ENCODE measurements around the gene EML2. TPM values are rescaled to one million over a fixed set of nuclear protein-coding genes. Genes with fewer than 3 reads are reported as not detected.
A peak's percentile ranks its signal among the peaks of the same experiment; 100 is the strongest.

Gene EML2
- polyA plus RNA-seq, 3 donors from 2014 or later = 11.9 to 24.7 (median 14.2) TPM

DNA sequence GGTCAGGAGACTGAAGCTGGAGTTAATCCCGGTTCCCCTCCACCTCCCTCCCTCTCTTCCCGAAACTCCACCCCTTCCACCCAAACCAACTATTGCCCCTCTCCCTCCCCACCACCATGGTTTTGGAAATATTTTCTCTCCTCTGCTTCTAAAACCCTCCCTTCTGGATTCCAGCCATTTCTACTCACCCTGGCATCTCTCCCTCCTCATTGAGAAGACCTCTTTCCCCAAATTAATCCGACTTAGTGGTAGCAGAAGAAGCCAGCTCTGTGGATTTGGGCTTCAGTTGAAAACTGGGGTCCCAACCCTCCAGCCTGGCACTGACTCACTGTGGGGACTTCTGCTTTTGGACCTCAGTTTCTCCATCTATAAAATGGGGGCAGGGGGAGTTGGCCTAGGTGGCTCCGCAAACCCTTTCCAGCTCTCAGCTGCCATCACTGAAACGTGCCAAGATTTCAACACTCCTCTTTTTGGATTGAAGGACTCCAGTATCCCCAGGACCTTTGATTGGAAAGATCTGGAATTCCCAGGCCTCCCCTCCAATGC, 38.8 kb downstream of the EML2 start:
- peak overlapping the region in 1 of 6 donors; percentile 33 for H3K27ac Mint-ChIP-seq
- peaks cover 0 to 6% (median 5%) of the 10 kb centered on the region in 3 donors for H3K36me3 Mint-ChIP-seq
- H3K27me3 Mint-ChIP-seq (ENCODE audit: low read depth in 3 of 3) = peaks cover 16 to 55% (median 23%) of the 10 kb centered on the region in 3 donors
- no peak overlapping the region for H3K4me3 Mint-ChIP-seq
- DNase-seq = no peak
- H3K9me3 Mint-ChIP-seq = peaks cover 0 to 1% (median 0%) of the 10 kb centered on the region in 6 donors
- H3K4me1 Mint-ChIP-seq = peaks cover 15% of the 10 kb centered on the region in 2 donors

DNA sequence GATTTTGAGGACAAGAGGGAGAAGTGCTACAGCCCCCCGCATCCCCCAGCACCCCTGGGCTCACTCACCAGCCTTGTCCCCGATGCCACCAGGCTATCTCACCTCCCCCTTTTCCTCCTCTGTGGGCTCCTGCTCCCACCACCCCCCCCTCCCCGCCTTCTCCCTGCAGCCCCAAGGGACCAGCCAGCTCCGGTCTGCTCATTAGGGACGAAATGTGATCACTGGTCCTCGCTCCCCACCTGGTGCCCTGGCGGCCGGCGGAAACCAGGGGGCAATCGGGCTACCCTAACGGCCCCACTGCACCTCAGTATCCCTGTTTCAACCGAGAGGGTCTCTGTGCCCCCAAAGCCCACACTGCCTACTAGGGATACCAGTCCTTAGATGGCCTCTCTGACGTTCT, 39.9 kb downstream of the EML2 start:
- Mint-ChIP-seq H3K4me1 (peaks cover 15% of the 10 kb centered on the region in 2 donors), H3K9me3 (peaks cover 0 to 1% (median 0%) of the 10 kb centered on the region in 6 donors), H3K36me3 (peaks cover 0 to 6% (median 5%) of the 10 kb centered on the region in 3 donors), H3K27ac (no peak overlapping the region), H3K27me3 (ENCODE audit: low read depth in 3 of 3) (peaks cover 16 to 55% (median 23%) of the 10 kb centered on the region in 3 donors), H3K4me3 (no peak overlapping the region)
- DNase-seq = no peak

DNA sequence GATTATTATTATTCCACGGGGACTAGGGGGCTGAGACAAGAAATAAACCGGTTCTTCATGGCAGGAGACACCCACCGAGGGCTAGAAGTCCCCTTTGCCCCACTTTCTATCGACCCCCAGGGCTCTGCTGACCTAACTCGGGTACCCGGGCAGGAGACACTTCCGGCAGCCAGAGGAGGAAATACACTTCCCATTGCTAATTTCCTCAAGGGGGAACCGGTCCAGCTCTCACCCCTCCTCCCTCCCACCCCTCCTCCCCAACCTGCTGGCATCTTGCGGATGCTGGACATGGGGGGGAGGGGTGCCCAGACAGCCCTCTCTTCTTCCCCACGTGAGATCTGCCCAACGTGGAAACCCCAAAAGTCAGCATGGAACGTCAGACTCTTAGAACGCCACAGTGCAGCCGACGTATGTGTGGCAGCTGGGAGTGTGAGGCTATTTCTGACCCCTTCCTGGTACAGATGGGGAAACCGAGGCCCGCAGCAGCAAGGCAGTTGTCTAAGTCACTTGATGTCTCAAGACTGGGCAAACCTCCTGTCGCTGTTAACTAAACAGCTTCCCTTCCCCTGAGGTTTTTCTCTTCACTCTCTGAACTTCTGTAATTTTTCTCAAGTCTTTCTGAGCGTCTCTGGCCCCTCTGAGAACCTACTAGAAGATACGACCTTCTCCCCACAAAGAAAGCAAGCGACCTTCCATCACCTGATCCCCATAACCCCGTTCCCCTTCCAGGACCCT, 40.8 kb downstream of the EML2 start:
- Mint-ChIP-seq H3K36me3 (peaks cover 0 to 6% (median 5%) of the 10 kb centered on the region in 3 donors), H3K27ac (no peak overlapping the region), H3K27me3 (ENCODE audit: low read depth in 3 of 3) (peaks cover 16 to 53% (median 22%) of the 10 kb centered on the region in 3 donors), H3K4me3 (peak overlapping the region in 1 of 5 donors; percentile 46), H3K4me1 (peaks cover 15% of the 10 kb centered on the region in 2 donors), H3K9me3 (peaks cover 0 to 1% (median 0%) of the 10 kb centered on the region in 6 donors)
- DNase-seq = no peak

DNA sequence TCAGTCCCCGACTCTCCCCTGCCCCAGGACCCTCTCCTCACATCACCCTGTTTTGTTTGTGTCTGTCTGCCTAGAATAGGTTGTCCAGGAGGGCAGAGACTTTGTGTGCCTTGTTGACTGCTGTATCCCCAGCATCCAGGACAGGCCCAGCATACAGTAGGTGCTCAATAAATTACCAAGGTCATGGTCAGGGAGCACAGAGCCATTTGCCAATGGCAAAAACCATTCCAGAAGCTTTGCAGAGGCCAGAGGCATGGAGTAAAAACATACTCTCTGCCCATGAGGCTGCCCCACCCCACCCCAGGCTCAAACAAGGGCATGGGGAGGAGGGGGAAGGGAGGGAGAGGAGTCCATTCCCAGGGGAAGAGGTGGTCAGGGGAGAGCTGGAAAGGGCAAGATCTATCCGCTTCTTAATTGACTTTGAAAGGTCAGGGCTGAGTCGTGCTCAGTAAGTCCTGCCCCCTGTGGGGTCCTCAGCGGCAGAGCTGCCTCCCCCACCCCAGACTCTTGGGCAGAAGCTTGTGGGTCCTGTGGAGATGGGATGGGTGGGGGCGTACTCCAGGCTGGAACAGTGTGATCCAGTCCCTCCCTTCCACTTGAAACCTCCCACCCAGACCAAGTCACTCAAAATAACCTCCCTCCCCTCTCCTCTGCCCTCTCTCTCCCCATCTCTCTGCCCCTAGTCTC, 41.6 kb downstream of the EML2 start:
- H3K27me3 Mint-ChIP-seq (ENCODE audit: low read depth in 3 of 3) = peaks cover 16 to 47% (median 20%) of the 10 kb centered on the region in 3 donors
- H3K36me3 Mint-ChIP-seq = peaks cover 0 to 6% (median 5%) of the 10 kb centered on the region in 3 donors
- no peak overlapping the region for H3K4me3 Mint-ChIP-seq
- peak overlapping the region in 1 of 6 donors; percentile 37 for H3K27ac Mint-ChIP-seq
- no peak for DNase-seq
- peaks cover 14 to 15% of the 10 kb centered on the region in 2 donors for H3K4me1 Mint-ChIP-seq
- H3K9me3 Mint-ChIP-seq = peaks cover 0 to 1% (median 0%) of the 10 kb centered on the region in 6 donors

DNA sequence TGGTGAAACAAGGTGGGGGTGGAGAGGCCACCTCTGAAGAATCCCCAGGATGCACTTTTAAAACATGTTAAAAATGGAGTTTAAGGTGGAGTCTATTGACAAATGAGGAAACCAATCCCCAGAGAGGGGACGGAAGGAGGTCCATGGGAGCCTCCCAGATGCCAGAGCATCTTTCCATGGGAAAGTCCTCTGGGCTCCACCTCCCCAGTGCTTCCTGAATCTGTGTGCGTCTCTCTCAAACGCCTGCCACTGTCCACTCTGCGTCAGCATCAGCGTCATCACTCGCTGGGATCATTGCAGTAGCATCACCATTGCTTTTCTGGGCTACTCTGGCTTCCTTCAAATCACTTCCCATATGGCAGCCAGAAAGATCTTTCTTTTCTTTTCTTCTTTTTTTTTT, 43.4 kb downstream of the EML2 start:
- H3K27ac Mint-ChIP-seq = no peak overlapping the region

DNA sequence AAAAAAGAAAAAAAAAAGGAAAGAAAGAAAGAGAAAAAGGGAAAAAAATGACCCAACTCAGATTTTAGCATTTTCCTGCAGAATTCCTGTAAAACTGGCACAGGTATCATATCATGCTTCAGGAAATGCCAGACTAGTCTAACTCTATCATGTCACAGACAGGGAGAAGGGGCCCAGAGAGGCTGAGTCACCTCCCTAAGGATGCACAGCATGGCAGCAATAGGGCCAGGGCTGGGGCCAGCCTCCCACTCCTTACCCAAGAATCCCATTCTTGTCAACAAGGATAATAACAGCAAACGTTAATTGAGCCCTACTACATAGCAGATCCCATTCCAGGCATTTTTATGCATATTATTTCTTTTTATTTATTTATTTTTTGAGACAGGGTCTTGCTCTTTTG, 45.7 kb downstream of the EML2 start:
- Mint-ChIP-seq H3K4me1 (peaks cover 2 to 3% of the 10 kb centered on the region in 2 donors), H3K27ac (no peak overlapping the region), H3K9me3 (peaks cover 0 to 1% (median 0%) of the 10 kb centered on the region in 6 donors), H3K36me3 (no peaks in the 10 kb centered on the region), H3K4me3 (no peak overlapping the region), H3K27me3 (ENCODE audit: low read depth in 3 of 3) (peaks cover 7 to 32% (median 8%) of the 10 kb centered on the region in 3 donors)
- DNase-seq = no peak

More for the DNA sequence above, 43.4 kb downstream of the EML2 start:
- peaks cover 0 to 1% (median 0%) of the 10 kb centered on the region in 6 donors for H3K9me3 Mint-ChIP-seq
- DNase-seq = no peak
- no peak overlapping the region for H3K4me3 Mint-ChIP-seq
- peaks cover 12 to 49% (median 17%) of the 10 kb centered on the region in 3 donors for H3K27me3 Mint-ChIP-seq (ENCODE audit: low read depth in 3 of 3)
- peaks cover 7% of the 10 kb centered on the region in 2 donors for H3K4me1 Mint-ChIP-seq
- no peaks in the 10 kb centered on the region for H3K36me3 Mint-ChIP-seq

DNA sequence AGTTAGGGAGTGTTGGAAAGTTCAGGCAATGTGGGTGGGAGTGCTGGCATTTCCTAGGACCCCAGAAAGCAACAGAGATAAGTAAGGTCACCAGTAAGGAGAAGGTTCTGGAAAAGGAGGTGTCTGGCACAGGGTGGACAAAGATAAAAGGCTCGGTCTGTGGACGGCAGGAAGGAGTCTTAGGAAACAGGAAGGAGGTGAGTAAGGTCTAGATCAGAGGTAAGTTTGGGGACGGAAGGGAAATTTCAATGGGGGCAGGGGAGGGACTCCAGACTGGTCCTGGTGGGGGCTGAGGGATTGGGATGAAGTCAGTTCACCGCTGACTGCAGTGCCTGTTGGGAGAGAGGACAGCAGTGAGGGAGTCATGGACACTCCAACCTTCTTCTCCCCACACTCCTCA, 46.8 kb downstream of the EML2 start:
- H3K4me3 Mint-ChIP-seq = no peak overlapping the region
- H3K4me1 Mint-ChIP-seq = no peaks in the 10 kb centered on the region
- peaks cover 7 to 24% (median 8%) of the 10 kb centered on the region in 3 donors for H3K27me3 Mint-ChIP-seq (ENCODE audit: low read depth in 3 of 3)
- H3K9me3 Mint-ChIP-seq = peaks cover 0 to 1% (median 0%) of the 10 kb centered on the region in 6 donors
- H3K27ac Mint-ChIP-seq = no peak overlapping the region
- no peak for DNase-seq
- H3K36me3 Mint-ChIP-seq = no peaks in the 10 kb centered on the region

DNA sequence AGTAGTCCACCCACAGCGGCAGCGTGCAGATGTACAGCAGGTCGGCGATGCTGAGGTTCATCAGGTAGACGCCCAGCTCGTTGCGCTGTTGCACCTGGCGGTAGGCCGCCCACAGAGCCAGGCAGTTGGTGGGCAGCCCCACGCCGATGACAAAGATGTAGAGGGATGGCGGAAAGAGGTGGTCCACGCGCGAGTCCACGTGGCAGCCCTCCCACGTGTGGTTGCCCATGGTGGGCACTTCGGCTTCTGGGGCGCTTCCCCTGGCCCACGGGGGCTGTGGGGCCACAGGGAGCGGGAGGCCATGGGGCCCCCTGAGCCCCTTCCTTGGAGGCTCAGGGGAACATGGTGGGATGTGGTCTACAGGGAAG, 47.6 kb downstream of the EML2 start:
- H3K27me3 Mint-ChIP-seq (ENCODE audit: low read depth in 3 of 3) = peaks cover 4 to 18% (median 7%) of the 10 kb centered on the region in 3 donors
- H3K27ac Mint-ChIP-seq = no peak overlapping the region
- H3K9me3 Mint-ChIP-seq = peaks cover 0 to 1% (median 0%) of the 10 kb centered on the region in 6 donors
- no peaks in the 10 kb centered on the region for H3K4me1 Mint-ChIP-seq
- DNase-seq = no peak
- no peak overlapping the region for H3K4me3 Mint-ChIP-seq
- no peaks in the 10 kb centered on the region for H3K36me3 Mint-ChIP-seq

DNA sequence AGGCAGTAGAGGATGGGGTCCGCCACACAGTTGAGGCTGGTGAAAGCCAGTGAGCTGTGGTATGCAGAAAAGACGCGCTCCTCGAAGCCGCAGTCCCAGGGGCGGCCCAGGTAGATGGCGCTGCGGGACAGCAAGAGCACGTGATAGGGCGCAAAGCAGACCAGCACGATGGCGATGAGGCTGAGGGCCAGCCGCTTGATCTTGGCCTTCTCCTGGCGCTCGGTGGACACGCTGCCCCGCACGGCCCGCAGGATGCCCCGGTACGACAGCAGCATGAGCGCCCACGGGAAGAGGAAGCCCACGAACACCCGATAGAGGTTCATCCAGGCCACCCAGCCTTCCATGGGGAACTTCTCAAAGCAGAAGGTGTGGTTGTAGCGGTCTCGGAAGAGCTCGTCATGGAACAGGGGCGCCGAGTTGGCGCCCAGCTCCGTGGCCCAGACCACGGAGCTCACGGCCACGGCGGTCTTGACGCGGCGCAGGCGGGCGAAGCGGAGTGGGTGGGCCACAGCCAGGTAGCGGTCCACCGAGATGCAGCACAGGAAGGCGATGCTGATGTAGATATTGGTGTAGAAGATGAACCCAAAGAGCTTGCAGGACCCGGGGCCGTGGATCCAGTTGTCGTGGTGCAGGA, 48.1 kb downstream of the EML2 start:
- Mint-ChIP-seq H3K4me1 (no peaks in the 10 kb centered on the region), H3K27ac (no peak overlapping the region), H3K36me3 (no peaks in the 10 kb centered on the region), H3K27me3 (ENCODE audit: low read depth in 3 of 3) (peaks cover 3 to 17% (median 6%) of the 10 kb centered on the region in 3 donors), H3K9me3 (peaks cover 0 to 1% (median 0%) of the 10 kb centered on the region in 6 donors), H3K4me3 (no peak overlapping the region)
- DNase-seq = no peak

DNA sequence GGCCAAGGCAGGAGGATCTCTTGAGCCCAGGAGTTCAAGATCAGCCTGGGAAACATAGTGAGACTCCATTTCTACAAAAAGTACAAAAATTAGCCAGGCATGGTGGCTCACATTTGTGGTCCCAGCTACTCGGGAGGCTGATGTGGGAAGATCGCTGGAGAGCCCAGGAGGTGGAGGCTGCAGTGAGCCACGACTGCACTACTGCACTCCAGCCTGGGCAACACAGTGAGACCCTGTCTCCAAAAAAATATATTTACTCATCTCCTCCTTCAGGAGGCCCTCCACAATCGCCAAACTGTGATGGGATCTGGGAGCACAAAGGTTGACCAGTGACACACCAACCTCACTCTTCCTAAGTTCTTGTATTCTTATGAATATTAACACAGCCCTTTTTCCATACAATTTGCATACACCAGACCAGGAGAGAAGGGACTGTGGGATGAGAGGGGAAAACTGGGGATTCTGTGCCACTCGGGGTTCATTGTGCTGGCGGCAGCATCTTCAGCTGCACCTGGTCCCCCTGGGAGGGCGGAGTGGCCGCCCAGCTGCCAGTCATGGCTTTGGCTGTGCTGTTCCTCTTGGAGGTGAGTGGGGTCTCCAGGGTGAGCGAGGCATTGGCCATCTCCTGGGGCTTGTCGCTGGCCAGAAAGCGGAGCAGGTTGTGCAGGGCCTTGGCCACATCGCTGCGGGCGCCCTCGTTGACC, 48.7 kb downstream of the EML2 start:
- H3K9me3 Mint-ChIP-seq = peaks cover 0 to 1% (median 0%) of the 10 kb centered on the region in 6 donors
- no peak overlapping the region for H3K4me3 Mint-ChIP-seq
- H3K27ac Mint-ChIP-seq = no peak overlapping the region

DNA sequence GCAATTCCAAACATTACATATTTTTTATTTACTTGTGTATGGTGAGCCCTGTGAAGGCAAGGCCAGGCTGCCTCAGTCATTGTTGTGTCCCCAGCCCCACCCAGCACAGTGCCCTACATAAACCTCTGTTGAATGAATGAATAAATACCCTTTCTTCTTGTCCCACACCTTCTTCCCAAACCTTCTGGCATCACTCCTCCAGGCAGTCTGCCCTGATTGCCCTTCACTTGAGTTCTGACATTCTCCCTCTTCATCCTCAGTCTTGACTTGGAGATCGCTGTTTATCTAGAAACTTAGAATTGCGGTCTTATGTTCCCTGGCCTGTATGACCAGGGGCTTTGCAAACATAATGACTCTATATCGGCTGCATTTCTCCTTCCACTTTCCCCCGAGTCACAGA, 49.4 kb downstream of the EML2 start:
- H3K4me3 Mint-ChIP-seq = no peak overlapping the region
- H3K36me3 Mint-ChIP-seq = no peaks in the 10 kb centered on the region
- peaks cover 0 to 1% (median 0%) of the 10 kb centered on the region in 6 donors for H3K9me3 Mint-ChIP-seq
- peaks cover 8% of the 10 kb centered on the region in 2 donors for H3K4me1 Mint-ChIP-seq
- peaks cover 4 to 21% (median 6%) of the 10 kb centered on the region in 3 donors for H3K27me3 Mint-ChIP-seq (ENCODE audit: low read depth in 3 of 3)
- no peak for DNase-seq
- H3K27ac Mint-ChIP-seq = peak overlapping the region in 1 of 6 donors; percentile 83

More for the DNA sequence above, 48.7 kb downstream of the EML2 start:
- Mint-ChIP-seq H3K27me3 (ENCODE audit: low read depth in 3 of 3) (peaks cover 3 to 17% (median 6%) of the 10 kb centered on the region in 3 donors), H3K4me1 (peaks cover under 1 to 2% of the 10 kb centered on the region in 2 donors), H3K36me3 (no peaks in the 10 kb centered on the region)
- DNase-seq = no peak

DNA sequence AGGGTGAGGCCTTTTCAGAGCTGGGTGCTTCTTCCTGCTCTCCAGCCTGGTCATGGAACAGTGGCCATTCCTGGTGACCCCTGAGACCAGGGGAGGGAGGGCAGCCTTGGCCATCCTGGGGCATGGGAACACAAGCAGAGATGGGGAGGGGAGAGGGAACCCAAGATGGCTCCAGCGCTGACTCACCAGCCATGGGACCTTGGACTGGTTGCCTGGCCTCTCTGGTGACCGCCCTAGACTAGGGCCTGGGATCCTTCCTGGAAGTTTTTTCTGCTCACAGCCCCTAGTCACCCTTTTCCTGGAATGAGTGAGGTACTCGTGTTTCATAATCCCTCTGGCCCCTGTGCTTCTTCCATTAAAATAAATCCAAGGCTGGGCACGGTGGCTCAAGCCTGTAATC, 51.3 kb downstream of the EML2 start:
- Mint-ChIP-seq H3K9me3 (peaks cover 0 to 1% (median 0%) of the 10 kb centered on the region in 6 donors), H3K4me1 (peaks cover 17 to 19% of the 10 kb centered on the region in 2 donors), H3K36me3 (peaks cover 0 to 3% (median 0%) of the 10 kb centered on the region in 3 donors), H3K4me3 (no peak overlapping the region), H3K27me3 (ENCODE audit: low read depth in 3 of 3) (peaks cover 8 to 24% (median 12%) of the 10 kb centered on the region in 3 donors), H3K27ac (peak overlapping the region in 2 of 6 donors; percentile 1 to 39)
- DNase-seq = no peak

DNA sequence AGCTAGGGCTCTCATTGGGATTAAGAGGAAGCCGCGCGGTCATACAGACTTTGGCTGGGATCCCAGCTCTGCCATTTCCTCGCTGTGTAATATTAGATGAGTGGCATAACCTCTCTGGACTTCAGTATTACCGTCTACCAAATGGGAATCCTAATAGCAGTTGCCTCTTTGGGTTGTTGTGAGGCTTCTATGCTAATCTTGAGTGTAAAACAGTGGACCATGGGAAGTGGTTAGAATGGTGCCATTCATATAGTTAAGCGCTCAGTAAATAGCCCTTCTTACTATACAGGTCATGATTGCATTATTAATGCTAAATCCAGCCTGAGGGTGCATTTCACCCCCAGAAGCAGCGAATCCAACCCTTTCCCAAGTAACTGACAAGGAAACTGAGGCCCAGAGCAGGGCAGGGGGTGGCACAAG, 54.0 kb downstream of the EML2 start:
- Mint-ChIP-seq H3K27ac (peak overlapping the region; percentile 90 to 99 (median 98)), H3K9me3 (no peaks in the 10 kb centered on the region), H3K36me3 (peaks cover 0 to 3% (median 3%) of the 10 kb centered on the region in 3 donors), H3K4me3 (peak overlapping the region; percentile 87 to 97 (median 94)), H3K27me3 (ENCODE audit: low read depth in 3 of 3) (peaks cover 7 to 10% (median 10%) of the 10 kb centered on the region in 3 donors), H3K4me1 (peaks cover 22 to 27% of the 10 kb centered on the region in 2 donors)
- DNase-seq = no peak

Data from immature natural killer cell (primary cell).